ENCODE measurements around the gene AFF2.

- no peak for TF ChIP-seq TARDBP (IDR thresholded peaks at IDR 0.05)
- no peak for TF ChIP-seq FOXM1 (IDR thresholded peaks at IDR 0.05; ENCODE audit: borderline replicate concordance)
- TF ChIP-seq HDGF (IDR thresholded peaks at IDR 0.05; ENCODE audit: borderline replicate concordance), result no peak
- no peak for TF ChIP-seq BHLHE40 (IDR thresholded peaks at IDR 0.05; ENCODE audit: borderline replicate concordance)
- TF ChIP-seq LEF1 (IDR thresholded peaks at IDR 0.05; ENCODE audit: borderline replicate concordance), result no peak
These were observed 147.2 kb downstream of the AFF2 start for GRCh38 chrX:148647651-148648050.
